ENCODE data around the gene EFCAB13. TPM values are rescaled to one million over a fixed set of nuclear protein-coding genes. Genes with fewer than 3 reads are reported as not detected.
"Not testable (repeated sequence)": the region's sequence is repeated elsewhere in the genome, so short reads cannot be mapped to it uniquely, and the experiment has no call there.

EFCAB13 gene
- total and polyA plus RNA-seq, 4 donors, result 0.56 to 21.4 (median 3.6) TPM

GRCh38 chr17:47427985-47428384, 104.2 kb downstream of the EFCAB13 start:
- no peaks in the 10 kb centered on the region for H3K36me3 ChIP-seq (ENCODE audit: control insufficient read depth in 4 of 4, insufficient read depth in 4 of 4, low read length in 4 of 4)
- peaks cover 0 to under 1% (median under 1%) of the 10 kb centered on the region in 3 donors for H3K27me3 ChIP-seq (ENCODE audit: control insufficient read depth in 3 of 3, insufficient read depth in 3 of 3, low read length in 2 of 3)
- TF ChIP-seq, protein P1, sequence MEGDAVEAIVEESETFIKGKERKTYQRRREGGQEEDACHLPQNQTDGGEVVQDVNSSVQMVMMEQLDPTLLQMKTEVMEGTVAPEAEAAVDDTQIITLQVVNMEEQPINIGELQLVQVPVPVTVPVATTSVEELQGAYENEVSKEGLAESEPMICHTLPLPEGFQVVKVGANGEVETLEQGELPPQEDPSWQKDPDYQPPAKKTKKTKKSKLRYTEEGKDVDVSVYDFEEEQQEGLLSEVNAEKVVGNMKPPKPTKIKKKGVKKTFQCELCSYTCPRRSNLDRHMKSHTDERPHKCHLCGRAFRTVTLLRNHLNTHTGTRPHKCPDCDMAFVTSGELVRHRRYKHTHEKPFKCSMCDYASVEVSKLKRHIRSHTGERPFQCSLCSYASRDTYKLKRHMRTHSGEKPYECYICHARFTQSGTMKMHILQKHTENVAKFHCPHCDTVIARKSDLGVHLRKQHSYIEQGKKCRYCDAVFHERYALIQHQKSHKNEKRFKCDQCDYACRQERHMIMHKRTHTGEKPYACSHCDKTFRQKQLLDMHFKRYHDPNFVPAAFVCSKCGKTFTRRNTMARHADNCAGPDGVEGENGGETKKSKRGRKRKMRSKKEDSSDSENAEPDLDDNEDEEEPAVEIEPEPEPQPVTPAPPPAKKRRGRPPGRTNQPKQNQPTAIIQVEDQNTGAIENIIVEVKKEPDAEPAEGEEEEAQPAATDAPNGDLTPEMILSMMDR (IDR thresholded peaks at IDR 0.05; ENCODE audit: control extremely low read depth, extremely low read depth), result no peak
- no peak overlapping the region for H3K4me3 ChIP-seq
- no peaks in the 10 kb centered on the region for H3K9me3 ChIP-seq (ENCODE audit: control insufficient read depth in 4 of 4, insufficient read depth in 3 of 4, low read length in 3 of 4)
- H3K4me1 ChIP-seq (ENCODE audit: control insufficient read depth in 5 of 5, insufficient read depth in 5 of 5, low read length in 5 of 5), result peaks cover 0 to 9% (median 0%) of the 10 kb centered on the region in 5 donors
- DNase-seq (no peak), ATAC-seq (ENCODE audit: insufficient read depth, low FRiP score) (no peak)
- H3K9ac ChIP-seq (ENCODE audit: insufficient read depth in 1 of 2, low read length in 2 of 2), result no peak overlapping the region
- no peak overlapping the region for H3K27ac ChIP-seq (ENCODE audit: low read depth in 1 of 2, low read length in 1 of 2)
- 82 to 97% methylated on average over 2 of the region's 2 CpGs for WGBS, 2 donors

- H3K27ac ChIP-seq (ENCODE audit: low read depth in 1 of 2, low read length in 1 of 2); H3K9me3 ChIP-seq (ENCODE audit: control insufficient read depth in 4 of 4, insufficient read depth in 3 of 4, low read length in 3 of 4); H3K4me3 ChIP-seq; H3K4me1 ChIP-seq (ENCODE audit: control insufficient read depth in 5 of 5, insufficient read depth in 5 of 5, low read length in 5 of 5); ATAC-seq (ENCODE audit: insufficient read depth, low FRiP score); H3K9ac ChIP-seq (ENCODE audit: insufficient read depth in 1 of 2, low read length in 2 of 2); DNase-seq; H3K27me3 ChIP-seq (ENCODE audit: control insufficient read depth in 3 of 3, insufficient read depth in 3 of 3, low read length in 2 of 3); H3K36me3 ChIP-seq (ENCODE audit: control insufficient read depth in 4 of 4, insufficient read depth in 4 of 4, low read length in 4 of 4): not testable (repeated sequence)
- 96 to 99% methylated on average over 9 of the region's 9 CpGs for WGBS, 2 donors
Observed at GRCh38 chr17:47432240-47432639, 108.5 kb downstream of the EFCAB13 start.

GRCh38 chr17:47465165-47465564, 141.4 kb downstream of the EFCAB13 start:
- no peak overlapping the region for H3K9ac ChIP-seq (ENCODE audit: insufficient read depth in 1 of 2, low read length in 2 of 2)
- H3K9me3 ChIP-seq (ENCODE audit: control insufficient read depth in 4 of 4, insufficient read depth in 3 of 4, low read length in 3 of 4), result no peaks in the 10 kb centered on the region
- DNase-seq (no peak), ATAC-seq (ENCODE audit: insufficient read depth, low FRiP score) (no peak)
- TF ChIP-seq, protein P1 (IDR thresholded peaks at IDR 0.05; ENCODE audit: control extremely low read depth, extremely low read depth), result no peak
- no peak overlapping the region for H3K27ac ChIP-seq (ENCODE audit: low read depth in 1 of 2, low read length in 1 of 2)
- no peaks in the 10 kb centered on the region for H3K4me1 ChIP-seq (ENCODE audit: control insufficient read depth in 5 of 5, insufficient read depth in 5 of 5, low read length in 5 of 5)
- no peaks in the 10 kb centered on the region for H3K27me3 ChIP-seq (ENCODE audit: control insufficient read depth in 3 of 3, insufficient read depth in 3 of 3, low read length in 2 of 3)
- H3K4me3 ChIP-seq, result no peak overlapping the region
- peaks cover 0 to 5% (median 0%) of the 10 kb centered on the region in 4 donors for H3K36me3 ChIP-seq (ENCODE audit: control insufficient read depth in 4 of 4, insufficient read depth in 4 of 4, low read length in 4 of 4)
- 96 to 99% methylated on average over 3 of the region's 3 CpGs for WGBS, 2 donors

- not testable (repeated sequence) for H3K9ac ChIP-seq (ENCODE audit: insufficient read depth in 1 of 2, low read length in 2 of 2); H3K27ac ChIP-seq (ENCODE audit: low read depth in 1 of 2, low read length in 1 of 2); H3K4me1 ChIP-seq (ENCODE audit: control insufficient read depth in 5 of 5, insufficient read depth in 5 of 5, low read length in 5 of 5); H3K27me3 ChIP-seq (ENCODE audit: control insufficient read depth in 3 of 3, insufficient read depth in 3 of 3, low read length in 2 of 3); H3K4me3 ChIP-seq; H3K36me3 ChIP-seq (ENCODE audit: control insufficient read depth in 4 of 4, insufficient read depth in 4 of 4, low read length in 4 of 4); H3K9me3 ChIP-seq (ENCODE audit: control insufficient read depth in 4 of 4, insufficient read depth in 3 of 4, low read length in 3 of 4); ATAC-seq (ENCODE audit: insufficient read depth, low FRiP score)
- WGBS, 2 donors, result 86 to 94% methylated on average over 4 of the region's 4 CpGs
- peak; percentile 8 to 24 (median 16) for DNase-seq
Observed at GRCh38 chr17:47466976-47467375, 143.2 kb downstream of the EFCAB13 start.
